ENCODE measurements around the gene CYTH1.
A peak's percentile ranks its signal among the peaks of the same experiment; 100 is the strongest.

CYTH1 gene

GRCh38 chr17:78781893-78782304 is at the start of gene CYTH1:
Gene CYTH1 (minus strand): TSS chr17:78782273. CDS start chr17:78782223, 50 bp downstream.
- DNase-seq (ENCODE audit: low read depth) = no peak

- DNase-seq (ENCODE audit: low read depth) = no peak
These were observed 47.4 kb upstream of the CYTH1 start for GRCh38 chr17:78829477-78829876.

GRCh38 chr17:78828470-78829185 is 46.6 kb upstream of the CYTH1 start:
- no peak for DNase-seq (ENCODE audit: low read depth)

GRCh38 chr17:78826836-78827509 is 44.9 kb upstream of the CYTH1 start:
- no peak for DNase-seq (ENCODE audit: low read depth)

GRCh38 chr17:78826421-78826820 is 44.3 kb upstream of the CYTH1 start:
- DNase-seq (ENCODE audit: low read depth) = no peak

GRCh38 chr17:78825696-78826095 is 43.6 kb upstream of the CYTH1 start:
- no peak for DNase-seq (ENCODE audit: low read depth)

- DNase-seq (ENCODE audit: low read depth) = no peak
These were observed 42.2 kb upstream of the CYTH1 start for GRCh38 chr17:78824240-78824639.

- DNase-seq (ENCODE audit: low read depth) = no peak
These were observed 41.4 kb upstream of the CYTH1 start for GRCh38 chr17:78823282-78824046.

- no peak for DNase-seq (ENCODE audit: low read depth)
These were observed 40.5 kb upstream of the CYTH1 start for GRCh38 chr17:78822552-78822951.

GRCh38 chr17:78821961-78822360 is 39.9 kb upstream of the CYTH1 start:
- DNase-seq (ENCODE audit: low read depth) = no peak

GRCh38 chr17:78820841-78821240 is 38.8 kb upstream of the CYTH1 start:
- no peak for DNase-seq (ENCODE audit: low read depth)

- no peak for DNase-seq (ENCODE audit: low read depth)
These were observed 38.0 kb upstream of the CYTH1 start for GRCh38 chr17:78819806-78820792.

GRCh38 chr17:78819402-78819801 is 37.3 kb upstream of the CYTH1 start:
- DNase-seq (ENCODE audit: low read depth) = no peak

- DNase-seq (ENCODE audit: low read depth) = peak; percentile 46
These were observed 36.9 kb upstream of the CYTH1 start for GRCh38 chr17:78818932-78819331.

GRCh38 chr17:78818152-78818846 is 36.2 kb upstream of the CYTH1 start:
- DNase-seq (ENCODE audit: low read depth) = no peak

GRCh38 chr17:78817123-78817522 is 35.0 kb upstream of the CYTH1 start:
- peak; percentile 48 for DNase-seq (ENCODE audit: low read depth)

- DNase-seq (ENCODE audit: low read depth) = no peak
These were observed 33.6 kb upstream of the CYTH1 start for GRCh38 chr17:78815696-78816095.

GRCh38 chr17:78812855-78813254 is 30.8 kb upstream of the CYTH1 start:
- no peak for DNase-seq (ENCODE audit: low read depth)

GRCh38 chr17:78808163-78808562 is 26.1 kb upstream of the CYTH1 start:
- no peak for DNase-seq (ENCODE audit: low read depth)

GRCh38 chr17:78806451-78806850 is 24.4 kb upstream of the CYTH1 start:
- peak; percentile 64 for DNase-seq (ENCODE audit: low read depth)

GRCh38 chr17:78805301-78805700 is 23.2 kb upstream of the CYTH1 start:
- peak; percentile 72 for DNase-seq (ENCODE audit: low read depth)
